Vagina (tissue), 2 donors: Measurements from ENCODE around the gene XPOT. TPM values are rescaled to one million over a fixed set of nuclear protein-coding genes. Genes with fewer than 3 reads are reported as not detected.

Experiments used
- DNase-seq, 2 donors: peaks; one replicate each; pipeline ENCODE4 v3.0.0-alpha.2; 2017; ENCODE audit errors: extremely low spot score in 2 of 2
- H3K27ac ChIP-seq: fragments of 200-600 bp; sonication (generic); one replicate; pipeline ENCODE4 v1.5.1; 2019
- H3K27me3 ChIP-seq: fragments of 200-600 bp; sonication (generic); one replicate; pipeline ENCODE4 v1.5.1; 2019
- H3K36me3 ChIP-seq, 2 donors: fragments of 200-600 bp; sonication (generic); one replicate each; pipeline ENCODE4 v1.5.1; 2017 to 2019
- H3K4me1 ChIP-seq: fragments of 200-600 bp; sonication (generic); one replicate; pipeline ENCODE4 v1.5.1; 2019
- H3K4me3 ChIP-seq, 2 donors: fragments of 200-600 bp; sonication (generic); 1 replicate in 1 of 2; 2 replicates in 1 of 2; pipeline ENCODE4 v1.5.1; 2016 to 2019
- H3K9me3 ChIP-seq: fragments of 200-600 bp; sonication (generic); one replicate; pipeline ENCODE4 v1.5.1; 2019
- POLR2A ChIP-seq, 2 donors: fragments of 450-650 bp; IDR thresholded peaks; one replicate each; pipeline ENCODE4 v1.6.1; 2017; ENCODE audit warnings: antibody characterized with exemption in 2 of 2, mild to moderate bottlenecking in 2 of 2, moderate library complexity in 2 of 2
- POLR2AphosphoS5 ChIP-seq, 2 donors: sonication (generic); formaldehyde crosslinking; IDR thresholded peaks; one replicate each; pipeline ENCODE4 v1.9.0; 2017; ENCODE audit warnings: antibody characterized with exemption in 2 of 2, mild to moderate bottlenecking in 2 of 2, low read depth in 1 of 2; ENCODE audit not compliant: insufficient read depth in 1 of 2
- intact Hi-C: fragments of 100-400 bp; cut with DNase I; formaldehyde crosslinking; loops from one replicate; pipeline ENCODE4 v1.15.1; 2023
- total RNA-seq: library from RNA; depleted of rRNA; stranded (reverse); fragments of >200 nt; gene quantifications from one replicate; pipeline ENCODE4 v1.2.3, GENCODE V29; 2016
- TF ChIP-seq, protein P1 (sequence below), 3 experiments: fragments of 450-650 bp in 2 of 3; fragments of 200-600 bp in 1 of 3; sonication (generic) in 1 of 3; IDR thresholded peaks; one replicate each; pipeline ENCODE4 v1.5.1; 2017 to 2019; ENCODE audit warnings: antibody characterized with exemption in 3 of 3, mild to moderate bottlenecking in 2 of 3, moderate library complexity in 2 of 3

Gene XPOT
- total RNA-seq, 1 donor from 2014 or later = 46.2 TPM

DNA sequence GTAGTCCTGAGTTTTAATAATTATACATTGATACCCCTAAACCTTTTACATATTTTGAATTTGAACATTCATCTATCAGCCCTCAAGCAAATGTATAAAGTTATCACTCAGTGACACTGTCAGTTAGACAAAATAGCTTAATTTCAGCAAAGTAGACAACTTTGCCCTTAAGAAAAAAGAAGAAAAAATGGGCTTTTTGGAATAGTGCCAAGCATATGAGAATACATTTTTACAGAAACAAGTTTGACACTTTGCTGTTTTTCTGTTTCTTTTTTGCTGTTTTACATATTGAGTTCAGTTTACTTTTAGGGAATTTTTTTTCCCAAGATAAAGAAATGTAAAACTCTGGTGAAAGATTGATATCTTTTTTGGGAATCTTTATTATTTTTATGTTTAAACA, 62.0 kb downstream of the XPOT start:
- H3K4me1 ChIP-seq = no peaks in the 10 kb centered on the region
- H3K36me3 ChIP-seq = peaks cover 0 to 49% of the 10 kb centered on the region in 2 donors
- H3K27me3 ChIP-seq = no peaks in the 10 kb centered on the region
- H3K27ac ChIP-seq = no peak overlapping the region
- no peaks in the 10 kb centered on the region for H3K9me3 ChIP-seq
- no peak for DNase-seq
- H3K4me3 ChIP-seq = no peak overlapping the region
- TF ChIP-seq POLR2A (IDR thresholded peaks at IDR 0.05) = no peak
- TF ChIP-seq POLR2AphosphoS5 (IDR thresholded peaks at IDR 0.05; ENCODE audit: insufficient read depth in 1 of 2, low read depth in 1 of 2) = no peak
- TF ChIP-seq, protein P1, sequence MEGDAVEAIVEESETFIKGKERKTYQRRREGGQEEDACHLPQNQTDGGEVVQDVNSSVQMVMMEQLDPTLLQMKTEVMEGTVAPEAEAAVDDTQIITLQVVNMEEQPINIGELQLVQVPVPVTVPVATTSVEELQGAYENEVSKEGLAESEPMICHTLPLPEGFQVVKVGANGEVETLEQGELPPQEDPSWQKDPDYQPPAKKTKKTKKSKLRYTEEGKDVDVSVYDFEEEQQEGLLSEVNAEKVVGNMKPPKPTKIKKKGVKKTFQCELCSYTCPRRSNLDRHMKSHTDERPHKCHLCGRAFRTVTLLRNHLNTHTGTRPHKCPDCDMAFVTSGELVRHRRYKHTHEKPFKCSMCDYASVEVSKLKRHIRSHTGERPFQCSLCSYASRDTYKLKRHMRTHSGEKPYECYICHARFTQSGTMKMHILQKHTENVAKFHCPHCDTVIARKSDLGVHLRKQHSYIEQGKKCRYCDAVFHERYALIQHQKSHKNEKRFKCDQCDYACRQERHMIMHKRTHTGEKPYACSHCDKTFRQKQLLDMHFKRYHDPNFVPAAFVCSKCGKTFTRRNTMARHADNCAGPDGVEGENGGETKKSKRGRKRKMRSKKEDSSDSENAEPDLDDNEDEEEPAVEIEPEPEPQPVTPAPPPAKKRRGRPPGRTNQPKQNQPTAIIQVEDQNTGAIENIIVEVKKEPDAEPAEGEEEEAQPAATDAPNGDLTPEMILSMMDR (IDR thresholded peaks at IDR 0.05) = no peak
- intact Hi-C loops = no loop called here

DNA sequence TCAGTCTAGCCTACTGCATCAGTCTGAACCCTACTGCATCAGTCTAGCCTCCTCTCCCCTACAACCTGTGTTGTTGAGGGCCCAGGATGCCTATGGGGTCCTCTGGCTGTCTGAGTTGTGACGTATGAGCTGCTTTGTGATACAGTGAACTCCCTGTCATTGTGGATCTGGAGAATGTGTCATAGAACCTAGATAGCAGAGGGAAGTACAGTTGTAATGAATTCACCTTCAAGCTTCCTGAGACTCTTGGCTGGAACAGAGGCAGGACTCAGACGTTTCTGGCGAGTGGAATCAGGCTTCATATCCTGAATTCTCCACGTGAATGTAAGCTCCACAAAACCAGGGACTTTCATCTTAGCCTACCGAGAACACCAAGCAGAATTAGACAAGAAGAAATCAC, 64.8 kb downstream of the XPOT start:
- Histone ChIP-seq H3K27me3 (no peaks in the 10 kb centered on the region), H3K4me3 (no peak overlapping the region), H3K27ac (no peak overlapping the region), H3K9me3 (no peaks in the 10 kb centered on the region), H3K36me3 (peaks cover 0 to 53% of the 10 kb centered on the region in 2 donors), H3K4me1 (no peaks in the 10 kb centered on the region)
- intact Hi-C loops = no loop called here
- no peak for DNase-seq
- TF ChIP-seq POLR2AphosphoS5 (IDR thresholded peaks at IDR 0.05; ENCODE audit: insufficient read depth in 1 of 2, low read depth in 1 of 2) = no peak
- TF ChIP-seq, protein P1 (IDR thresholded peaks at IDR 0.05) = no peak
- no peak for TF ChIP-seq POLR2A (IDR thresholded peaks at IDR 0.05)

DNA sequence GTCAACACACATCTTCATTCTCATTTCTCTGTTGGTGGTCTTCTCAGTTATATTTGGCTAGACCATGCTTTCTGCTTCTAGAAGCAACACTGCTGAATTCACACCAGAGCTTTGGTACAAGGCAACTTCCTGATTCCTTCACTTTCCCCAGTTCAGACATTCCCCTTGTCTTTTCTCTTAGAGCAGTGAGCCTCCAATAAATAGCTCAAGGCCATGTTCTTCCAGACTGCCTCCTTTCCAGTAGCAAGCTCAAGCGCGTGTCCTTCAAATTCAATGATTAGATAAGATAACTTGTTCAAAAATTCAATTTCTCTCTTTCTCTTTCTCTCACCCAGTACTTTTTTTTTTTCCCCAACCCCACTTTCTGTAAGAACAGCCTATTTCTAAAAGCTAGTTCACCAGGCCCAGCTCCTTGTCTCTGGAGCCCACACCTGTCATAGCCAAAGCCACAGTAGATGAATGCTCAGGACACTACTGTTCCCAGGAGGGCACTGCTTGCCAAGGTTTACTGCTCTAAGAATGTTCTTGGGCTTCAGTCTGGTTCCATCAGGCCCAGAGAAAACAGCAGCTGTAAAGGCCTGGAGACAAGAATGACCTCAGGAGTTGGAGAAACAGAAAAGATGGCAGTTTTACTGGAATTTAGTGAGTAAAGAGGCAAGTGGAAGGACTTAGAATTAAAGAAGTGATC, 65.4 kb downstream of the XPOT start:
- intact Hi-C loops = no loop called here

DNA sequence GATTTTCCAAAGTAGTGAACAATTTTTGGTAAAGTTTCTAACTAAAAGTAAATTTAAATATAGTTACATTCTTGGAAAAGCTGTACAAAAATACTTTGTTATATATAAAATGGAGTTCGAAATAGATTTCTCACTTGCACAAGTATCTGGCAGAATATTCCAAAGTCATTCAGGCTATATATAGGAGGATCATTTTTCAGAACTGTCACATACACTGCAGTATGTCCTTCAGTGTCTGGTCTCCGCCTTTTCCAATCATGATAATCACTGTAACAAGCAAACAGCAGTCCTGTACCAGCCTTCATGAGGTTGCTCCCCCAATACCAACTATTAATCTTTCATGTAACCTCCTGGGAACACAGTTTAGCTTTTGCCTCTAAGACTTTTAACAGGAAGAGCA, 66.3 kb downstream of the XPOT start:
- Histone ChIP-seq H3K27me3 (no peaks in the 10 kb centered on the region), H3K4me1 (no peaks in the 10 kb centered on the region), H3K27ac (no peak overlapping the region), H3K9me3 (no peaks in the 10 kb centered on the region), H3K36me3 (peaks cover 0 to 58% of the 10 kb centered on the region in 2 donors), H3K4me3 (no peak overlapping the region)
- DNase-seq = no peak
- intact Hi-C loops = no loop called here
- TF ChIP-seq, protein P1 (IDR thresholded peaks at IDR 0.05) = no peak
- TF ChIP-seq POLR2A (IDR thresholded peaks at IDR 0.05) (no peak), POLR2AphosphoS5 (IDR thresholded peaks at IDR 0.05; ENCODE audit: insufficient read depth in 1 of 2, low read depth in 1 of 2) (no peak)

More for the DNA sequence above, 65.4 kb downstream of the XPOT start:
- H3K4me1 ChIP-seq = no peaks in the 10 kb centered on the region
- H3K9me3 ChIP-seq = no peaks in the 10 kb centered on the region
- H3K4me3 ChIP-seq = no peak overlapping the region
- H3K27me3 ChIP-seq = no peaks in the 10 kb centered on the region
- peaks cover 0 to 58% of the 10 kb centered on the region in 2 donors for H3K36me3 ChIP-seq
- H3K27ac ChIP-seq = no peak overlapping the region
- TF ChIP-seq, protein P1 (IDR thresholded peaks at IDR 0.05) = no peak
- no peak for TF ChIP-seq POLR2AphosphoS5 (IDR thresholded peaks at IDR 0.05; ENCODE audit: insufficient read depth in 1 of 2, low read depth in 1 of 2)
- TF ChIP-seq POLR2A (IDR thresholded peaks at IDR 0.05) = no peak
- no peak for DNase-seq

DNA sequence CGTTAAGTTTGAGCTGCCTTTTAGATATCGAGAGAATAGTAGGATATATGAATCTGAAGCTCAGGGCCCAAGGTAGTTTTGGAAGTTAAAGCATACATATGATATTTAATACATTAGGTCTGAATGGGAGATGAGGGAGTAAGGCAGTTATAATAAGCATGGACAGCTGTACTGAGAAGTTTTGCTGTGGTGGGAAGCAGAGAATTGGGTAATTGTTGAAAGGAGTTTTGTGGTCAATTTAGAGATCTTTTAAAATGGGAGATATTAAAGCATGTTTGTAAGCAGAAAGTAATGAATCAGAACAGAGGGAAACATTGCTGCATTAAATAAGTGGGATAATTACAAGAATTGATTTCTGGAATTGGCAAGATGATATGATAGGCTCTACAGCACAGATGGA, 69.0 kb downstream of the XPOT start:
- peaks cover 9% of the 10 kb centered on the region for H3K9me3 ChIP-seq
- TF ChIP-seq POLR2AphosphoS5 (IDR thresholded peaks at IDR 0.05; ENCODE audit: insufficient read depth in 1 of 2, low read depth in 1 of 2) (no peak), POLR2A (IDR thresholded peaks at IDR 0.05) (no peak)
- TF ChIP-seq, protein P1 (IDR thresholded peaks at IDR 0.05) = no peak
- no peaks in the 10 kb centered on the region for H3K4me1 ChIP-seq
- H3K27ac ChIP-seq = no peak overlapping the region
- H3K27me3 ChIP-seq = no peaks in the 10 kb centered on the region
- intact Hi-C loops = no loop called here
- H3K36me3 ChIP-seq = peaks cover 0 to 58% of the 10 kb centered on the region in 2 donors
- no peak for DNase-seq
- H3K4me3 ChIP-seq = no peak overlapping the region
